Measurements from ENCODE around the gene GPR84.

DNA sequence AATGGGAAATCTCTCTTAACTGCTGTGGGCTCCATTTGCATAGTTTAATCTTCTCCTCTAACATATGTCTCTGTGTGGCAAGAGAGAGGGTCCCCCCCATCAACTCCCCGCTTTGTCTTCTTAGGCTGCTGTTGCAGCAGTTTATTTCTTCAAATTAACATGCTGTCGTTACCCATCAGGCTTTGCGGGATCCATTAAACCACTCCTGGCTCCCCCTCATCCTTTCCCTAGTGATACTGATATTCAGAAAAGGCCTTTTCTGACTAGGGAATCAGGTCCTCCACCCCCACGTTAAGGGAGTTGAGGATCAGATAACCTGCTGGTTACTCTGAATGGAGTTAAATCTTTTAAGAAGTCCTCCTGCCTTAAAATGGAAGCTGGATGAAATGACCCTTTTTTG is 15.2 kb downstream of the GPR84 start:
- TF ChIP-seq CTCF (IDR thresholded peaks at IDR 0.05) = no peak
- no peak for TF ChIP-seq POLR2A (IDR thresholded peaks at IDR 0.05)

Data from thyroid gland (tissue), 4 donors.